MG63 (cell line): ENCODE data around the gene EXT2. TPM values are rescaled to one million over a fixed set of nuclear protein-coding genes. Genes with fewer than 3 reads are reported as not detected.

Experiments used
- DNase-seq: peaks from one replicate; pipeline ENCODE4 v3.0.0-alpha.2; 2020
- H3K27me3 ChIP-seq: fragments of 250-450 bp; sonication (Bioruptor Pico); 2 replicates; pipeline ENCODE4 v1.5.1; 2020; ENCODE audit warnings: mild to moderate bottlenecking, moderate library complexity
- H3K36me3 ChIP-seq: fragments of 250-450 bp; sonication (Bioruptor Pico); 2 replicates; pipeline ENCODE4 v1.5.1; 2020; ENCODE audit warnings: mild to moderate bottlenecking, moderate library complexity
- H3K4me3 ChIP-seq: fragments of 250-450 bp; sonication (Bioruptor Pico); 2 replicates; pipeline ENCODE4 v1.5.1; 2020; ENCODE audit warnings: mild to moderate bottlenecking, moderate library complexity
- H3K9me3 ChIP-seq: fragments of 250-450 bp; sonication (Bioruptor Pico); 2 replicates; pipeline ENCODE4 v1.5.1; 2020; ENCODE audit warnings: mild to moderate bottlenecking, moderate library complexity
- total RNA-seq: library from RNA; depleted of rRNA; stranded (reverse); fragments of >200 nt; shearing (Covaris generic); gene quantifications from 2 replicates; pipeline ENCODE4 v1.2.3, GENCODE V29; 2014; ENCODE audit warnings: low replicate concordance

EXT2 gene
- total RNA-seq, 1 experiment from 2014 or later = 179 TPM

GRCh38 chr11:44256673-44257291, 161.3 kb downstream of the EXT2 start:
- no peak overlapping the region for H3K4me3 ChIP-seq
- no peaks in the 10 kb centered on the region for H3K36me3 ChIP-seq
- H3K27me3 ChIP-seq = no peaks in the 10 kb centered on the region
- no peak for DNase-seq
- H3K9me3 ChIP-seq = peaks cover 16% of the 10 kb centered on the region

DNA sequence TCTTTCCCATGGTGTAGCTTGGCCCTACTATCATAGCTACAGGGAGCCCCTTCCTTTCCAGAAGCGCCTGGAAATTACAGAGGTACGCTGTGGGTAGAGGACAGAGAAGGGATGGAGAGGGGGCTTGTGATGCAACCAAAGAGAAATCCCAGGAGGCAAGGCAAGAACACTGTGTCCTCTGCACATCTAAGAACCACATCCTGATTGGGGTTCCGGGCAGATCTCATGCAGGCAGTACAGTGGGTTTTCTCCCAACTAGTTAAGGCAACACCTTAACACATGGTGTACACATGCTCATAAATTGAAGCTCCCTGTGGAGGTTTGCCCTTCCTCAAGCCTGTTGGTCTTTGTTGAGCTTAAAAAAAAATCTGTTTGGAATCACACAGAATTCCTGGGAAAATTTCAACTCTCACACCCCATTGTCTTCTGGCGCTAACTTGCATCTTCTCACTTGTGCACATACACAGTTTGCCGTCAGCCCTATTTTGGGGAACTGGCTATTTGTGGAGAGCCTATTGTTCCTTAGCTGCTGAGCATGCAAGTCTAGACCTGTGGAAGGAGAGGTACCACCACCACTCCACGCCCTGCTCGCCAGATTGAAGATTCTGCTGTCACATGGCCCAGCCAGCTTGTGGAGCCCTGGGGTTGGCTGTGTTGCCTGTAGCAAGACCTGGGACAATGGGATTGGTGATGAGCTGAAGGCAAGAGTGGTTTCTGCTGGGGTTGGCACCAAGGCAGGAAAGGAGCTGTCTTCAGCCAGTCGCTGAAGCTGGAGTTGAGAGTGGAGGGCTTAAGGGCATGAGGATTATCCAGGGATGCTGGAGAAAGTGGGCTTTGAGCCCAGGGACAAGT, 162.1 kb downstream of the EXT2 start:
- Histone ChIP-seq H3K4me3 (no peak overlapping the region), H3K9me3 (peaks cover 12% of the 10 kb centered on the region), H3K36me3 (no peaks in the 10 kb centered on the region), H3K27me3 (no peaks in the 10 kb centered on the region)
- DNase-seq = no peak

- Histone ChIP-seq H3K4me3 (no peak overlapping the region), H3K9me3 (peaks cover 6% of the 10 kb centered on the region; the same call in 1 of the 2 replicates), H3K36me3 (no peaks in the 10 kb centered on the region), H3K27me3 (no peaks in the 10 kb centered on the region)
- DNase-seq = no peak
These were observed 162.7 kb downstream of the EXT2 start for GRCh38 chr11:44258190-44258489.

GRCh38 chr11:44258839-44259420, 163.5 kb downstream of the EXT2 start:
- no peak for DNase-seq
- Histone ChIP-seq H3K36me3 (no peaks in the 10 kb centered on the region), H3K4me3 (no peak overlapping the region), H3K27me3 (no peaks in the 10 kb centered on the region), H3K9me3 (no peaks in the 10 kb centered on the region)

- Histone ChIP-seq H3K36me3 (no peaks in the 10 kb centered on the region), H3K27me3 (no peaks in the 10 kb centered on the region), H3K4me3 (no peak overlapping the region), H3K9me3 (no peaks in the 10 kb centered on the region)
- no peak for DNase-seq
These were observed 164.6 kb downstream of the EXT2 start for GRCh38 chr11:44260081-44260480.

GRCh38 chr11:44261800-44262591, 166.5 kb downstream of the EXT2 start:
- H3K36me3 ChIP-seq = no peaks in the 10 kb centered on the region
- H3K9me3 ChIP-seq = no peaks in the 10 kb centered on the region
- no peak overlapping the region for H3K4me3 ChIP-seq
- no peak for DNase-seq
- H3K27me3 ChIP-seq = no peaks in the 10 kb centered on the region

DNA sequence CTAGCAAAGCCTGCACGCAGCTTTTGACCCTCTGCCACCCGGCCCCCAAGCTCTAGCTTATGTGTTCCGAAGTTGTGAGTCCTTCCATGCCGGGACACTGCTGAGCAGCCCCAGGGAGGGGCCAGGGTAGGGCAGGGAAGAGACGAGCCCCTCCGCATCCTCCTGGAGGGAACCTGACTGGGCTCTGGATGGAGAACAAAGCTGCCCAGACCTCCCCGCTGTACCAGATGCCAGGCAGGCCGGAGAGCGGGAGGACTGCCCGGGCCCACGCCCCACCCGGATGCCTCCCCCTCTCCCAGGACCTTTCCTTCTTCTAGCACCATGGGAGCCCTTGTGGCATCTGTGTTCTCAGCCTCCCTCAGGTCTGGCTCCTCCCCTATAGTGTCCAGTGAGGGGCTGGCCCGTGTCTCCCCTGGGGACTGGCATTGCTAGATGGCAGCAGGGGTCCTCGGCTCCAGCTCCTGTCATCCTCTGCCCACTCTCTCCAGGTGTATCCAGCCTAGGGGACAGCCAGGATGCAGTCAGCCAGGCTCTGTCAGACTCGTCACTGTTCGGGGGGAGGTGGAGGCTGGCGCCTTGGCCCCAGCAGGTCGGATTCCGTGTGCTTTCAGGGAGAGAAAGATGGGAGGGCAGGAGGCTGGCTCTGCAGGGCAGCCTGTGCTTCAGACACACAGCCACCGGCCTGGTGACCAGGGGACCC, 168.4 kb downstream of the EXT2 start:
- no peak overlapping the region for H3K4me3 ChIP-seq
- no peaks in the 10 kb centered on the region for H3K27me3 ChIP-seq
- H3K36me3 ChIP-seq = no peaks in the 10 kb centered on the region
- DNase-seq = no peak
- no peaks in the 10 kb centered on the region for H3K9me3 ChIP-seq

DNA sequence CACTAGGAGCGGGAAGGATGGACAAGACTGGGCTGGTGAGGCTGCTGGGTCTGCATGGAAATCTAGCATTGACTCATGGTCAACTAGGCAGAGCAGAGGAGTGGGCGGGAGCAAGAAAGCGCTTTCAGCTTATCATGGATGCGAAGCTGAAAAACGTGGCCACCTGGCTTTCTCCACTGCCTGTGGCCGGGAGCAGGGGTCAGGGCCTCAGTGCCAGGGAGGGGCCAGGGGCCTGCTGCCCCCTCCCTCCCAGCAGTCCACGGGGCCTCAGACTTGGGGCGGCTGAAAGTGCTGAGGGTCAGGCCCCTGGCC, 168.9 kb downstream of the EXT2 start:
- no peaks in the 10 kb centered on the region for H3K27me3 ChIP-seq
- H3K9me3 ChIP-seq = no peaks in the 10 kb centered on the region
- no peaks in the 10 kb centered on the region for H3K36me3 ChIP-seq
- DNase-seq = no peak
- H3K4me3 ChIP-seq = no peak overlapping the region

DNA sequence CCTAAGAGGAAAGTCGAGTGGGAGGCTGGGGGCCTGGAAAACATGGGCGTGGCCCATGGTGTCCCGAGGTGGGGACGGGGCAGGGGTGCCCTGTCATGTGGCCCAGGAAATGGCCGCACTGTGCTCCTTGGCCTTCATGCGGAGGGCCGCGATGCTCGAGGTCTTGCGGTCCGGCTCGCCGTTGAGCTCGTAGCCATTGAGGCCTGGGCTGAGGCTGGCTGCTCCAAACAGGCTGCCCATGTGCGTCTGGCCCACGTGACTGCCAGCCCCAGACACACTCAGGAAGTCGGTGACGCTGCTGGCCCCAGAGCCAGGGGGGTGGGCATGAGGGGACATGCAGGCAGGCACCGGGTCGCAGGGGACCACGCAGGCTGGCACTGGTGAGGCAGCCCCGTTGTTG, 169.3 kb downstream of the EXT2 start:
- DNase-seq = no peak
- Histone ChIP-seq H3K36me3 (no peaks in the 10 kb centered on the region), H3K9me3 (no peaks in the 10 kb centered on the region), H3K27me3 (no peaks in the 10 kb centered on the region), H3K4me3 (no peak overlapping the region)

DNA sequence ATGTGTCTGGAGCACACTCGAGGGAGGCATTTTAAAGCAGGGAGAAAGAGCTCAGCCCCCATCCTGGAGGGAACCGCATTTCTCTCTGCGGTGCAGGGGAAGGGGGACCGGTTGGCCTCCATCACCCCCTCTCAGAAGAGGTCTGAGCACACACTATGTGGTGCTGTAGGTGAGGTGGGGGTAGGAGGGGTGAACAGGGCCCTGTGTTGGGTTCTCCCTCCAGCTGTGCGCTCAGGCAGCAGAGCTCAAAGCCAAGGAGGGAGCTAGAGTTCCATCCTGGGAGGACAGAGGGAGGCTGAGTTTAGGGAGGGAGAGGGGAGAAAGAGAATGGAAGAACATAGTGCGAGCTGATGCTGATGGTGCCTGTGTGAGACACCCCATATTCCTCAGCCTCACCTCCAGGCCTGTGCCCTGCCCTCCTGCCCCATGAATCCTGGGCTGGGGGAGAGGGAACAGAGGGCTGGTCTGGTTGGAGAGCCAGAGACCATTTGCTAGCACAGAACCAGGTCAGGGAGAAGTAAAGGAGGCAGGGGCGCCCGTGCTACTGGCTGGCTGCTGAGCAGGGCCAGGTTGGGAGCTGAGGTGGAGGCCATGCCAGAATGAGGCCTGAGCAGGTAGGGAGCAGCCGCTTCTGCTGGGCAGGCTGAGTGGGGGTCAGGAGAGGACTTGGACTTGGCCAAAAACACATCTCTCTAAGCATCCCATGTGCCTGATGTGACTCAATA, 170.7 kb downstream of the EXT2 start:
- no peak for DNase-seq

GRCh38 chr11:44267006-44267749, 171.7 kb downstream of the EXT2 start:
- H3K9me3 ChIP-seq = no peaks in the 10 kb centered on the region
- no peaks in the 10 kb centered on the region for H3K36me3 ChIP-seq
- no peak for DNase-seq
- no peaks in the 10 kb centered on the region for H3K27me3 ChIP-seq
- H3K4me3 ChIP-seq = no peak overlapping the region

More for the DNA sequence above, 170.7 kb downstream of the EXT2 start:
- no peaks in the 10 kb centered on the region for H3K27me3 ChIP-seq
- H3K36me3 ChIP-seq = no peaks in the 10 kb centered on the region
- no peaks in the 10 kb centered on the region for H3K9me3 ChIP-seq
- H3K4me3 ChIP-seq = no peak overlapping the region

- DNase-seq = no peak
- Histone ChIP-seq H3K36me3 (no peaks in the 10 kb centered on the region), H3K27me3 (no peaks in the 10 kb centered on the region), H3K4me3 (no peak overlapping the region), H3K9me3 (no peaks in the 10 kb centered on the region)
These were observed 172.5 kb downstream of the EXT2 start for GRCh38 chr11:44267750-44268613.

DNA sequence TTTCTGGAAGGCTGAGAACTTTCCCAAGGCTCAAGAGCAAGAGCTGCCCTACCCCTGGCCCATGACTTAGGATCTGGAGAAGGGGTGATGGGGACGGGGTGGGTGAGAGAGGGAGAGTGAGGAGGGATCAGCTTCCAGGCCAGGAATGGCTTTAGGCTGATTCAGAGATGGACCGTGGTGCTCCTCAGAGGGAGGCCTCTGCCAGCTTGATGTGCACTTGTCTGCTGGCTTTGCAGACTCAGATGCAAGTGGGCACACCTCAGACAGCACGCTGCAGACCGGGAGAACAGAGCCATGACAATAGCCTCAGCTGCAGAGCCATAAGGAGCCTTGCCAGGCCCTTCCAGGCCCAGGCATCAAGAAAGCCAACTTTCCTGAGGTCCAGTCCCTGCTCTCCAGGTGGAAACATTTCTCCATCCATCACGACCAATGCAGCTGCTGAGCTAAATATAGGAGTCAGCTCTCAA, 173.2 kb downstream of the EXT2 start:
- no peak for DNase-seq
- H3K27me3 ChIP-seq = no peaks in the 10 kb centered on the region
- H3K9me3 ChIP-seq = no peaks in the 10 kb centered on the region
- H3K36me3 ChIP-seq = no peaks in the 10 kb centered on the region
- H3K4me3 ChIP-seq = no peak overlapping the region

- DNase-seq = no peak
- no peak overlapping the region for H3K4me3 ChIP-seq
- no peaks in the 10 kb centered on the region for H3K36me3 ChIP-seq
- H3K9me3 ChIP-seq = no peaks in the 10 kb centered on the region
- no peaks in the 10 kb centered on the region for H3K27me3 ChIP-seq
These were observed 174.2 kb downstream of the EXT2 start for GRCh38 chr11:44269369-44270351.
